Measurements from ENCODE around the gene NOX3.

Gene NOX3

GRCh38 chr6:155400654-155400965 is 55.0 kb downstream of the NOX3 start:
- DNase-seq (ENCODE audit: low read depth in 2 of 2, low spot score in 1 of 2): no peak

GRCh38 chr6:155399745-155400653 is 55.6 kb downstream of the NOX3 start:
- DNase-seq (ENCODE audit: low read depth in 2 of 2, low spot score in 1 of 2): no peak

GRCh38 chr6:155399062-155399744 is 56.4 kb downstream of the NOX3 start:
- DNase-seq (ENCODE audit: low read depth in 2 of 2, low spot score in 1 of 2): no peak

- DNase-seq (ENCODE audit: low read depth in 2 of 2, low spot score in 1 of 2): no peak
These were observed 57.0 kb downstream of the NOX3 start for GRCh38 chr6:155398701-155399061.

GRCh38 chr6:155398221-155398620 is 57.4 kb downstream of the NOX3 start:
- DNase-seq (ENCODE audit: low read depth in 2 of 2, low spot score in 1 of 2): no peak

GRCh38 chr6:155397172-155397705 is 58.4 kb downstream of the NOX3 start:
- no peak for DNase-seq (ENCODE audit: low read depth in 2 of 2, low spot score in 1 of 2)

GRCh38 chr6:155396605-155397004 is 59.0 kb downstream of the NOX3 start:
- no peak for DNase-seq (ENCODE audit: low read depth in 2 of 2, low spot score in 1 of 2)

GRCh38 chr6:155395339-155395738 is 60.3 kb downstream of the NOX3 start:
- DNase-seq (ENCODE audit: low read depth in 2 of 2, low spot score in 1 of 2): no peak

- DNase-seq (ENCODE audit: low read depth in 2 of 2, low spot score in 1 of 2): no peak
These were observed 66.5 kb downstream of the NOX3 start for GRCh38 chr6:155389130-155389529.

- no peak for DNase-seq (ENCODE audit: low read depth in 2 of 2, low spot score in 1 of 2)
These were observed 67.0 kb downstream of the NOX3 start for GRCh38 chr6:155388591-155388990.

GRCh38 chr6:155387481-155387880 is 68.2 kb downstream of the NOX3 start:
- no peak for DNase-seq (ENCODE audit: low read depth in 2 of 2, low spot score in 1 of 2)

GRCh38 chr6:155384321-155384952 is 71.2 kb downstream of the NOX3 start:
- no peak for DNase-seq (ENCODE audit: low read depth in 2 of 2, low spot score in 1 of 2)

- DNase-seq (ENCODE audit: low read depth in 2 of 2, low spot score in 1 of 2): no peak
These were observed 71.7 kb downstream of the NOX3 start for GRCh38 chr6:155383913-155384312.

- no peak for DNase-seq (ENCODE audit: low read depth in 2 of 2, low spot score in 1 of 2)
These were observed 73.3 kb downstream of the NOX3 start for GRCh38 chr6:155382338-155382685.

- no peak for DNase-seq (ENCODE audit: low read depth in 2 of 2, low spot score in 1 of 2)
These were observed 73.8 kb downstream of the NOX3 start for GRCh38 chr6:155381673-155382337.

- DNase-seq (ENCODE audit: low read depth in 2 of 2, low spot score in 1 of 2): no peak
These were observed 74.8 kb downstream of the NOX3 start for GRCh38 chr6:155380666-155381332.

- DNase-seq (ENCODE audit: low read depth in 2 of 2, low spot score in 1 of 2): no peak
These were observed 76.9 kb downstream of the NOX3 start for GRCh38 chr6:155378724-155379123.

GRCh38 chr6:155378276-155378675 is 77.4 kb downstream of the NOX3 start:
- no peak for DNase-seq (ENCODE audit: low read depth in 2 of 2, low spot score in 1 of 2)

- no peak for DNase-seq (ENCODE audit: low read depth in 2 of 2, low spot score in 1 of 2)
These were observed 78.6 kb downstream of the NOX3 start for GRCh38 chr6:155377061-155377460.

GRCh38 chr6:155375801-155376200 is 79.8 kb downstream of the NOX3 start:
- no peak for DNase-seq (ENCODE audit: low read depth in 2 of 2, low spot score in 1 of 2)

- no peak for DNase-seq (ENCODE audit: low read depth in 2 of 2, low spot score in 1 of 2)
These were observed 81.0 kb downstream of the NOX3 start for GRCh38 chr6:155374681-155375080.

Data from stimulated activated CD8-positive, alpha-beta memory T cell treated with anti-CD3 and anti-CD28 coated beads, Interleukin-4, amount 100 ng/mL, for 4 hours (primary cell).